Keratinocyte (primary cell): ENCODE results near the gene CEACAM8. TPM values are rescaled to one million over a fixed set of nuclear protein-coding genes. Genes with fewer than 3 reads are reported as not detected.
"Not testable (repeated sequence)": the region's sequence is repeated elsewhere in the genome, so short reads cannot be mapped to it uniquely, and the experiment has no call there.

Experiments
- DNase-seq: peaks from one replicate; pipeline ENCODE4 v3.0.0-alpha.2; 2011; ENCODE audit warnings: low read depth, missing footprints, low spot score
- FAIRE-seq: peaks from 2 replicates; lab custom pipeline; 2011; peaks lifted over from hg19 to GRCh38; lab: Jason Lieb, UNC
- H2AFZ ChIP-seq: 2 replicates; pipeline ENCODE4 v1.6.0; 2012; ENCODE audit warnings: low read length, control low read depth, inconsistent platforms; ENCODE audit not compliant: control insufficient read depth
- H3K27ac ChIP-seq: 2 replicates; pipeline ENCODE4 v1.5.1; 2011; ENCODE audit warnings: low read length; ENCODE audit not compliant: control insufficient read depth, insufficient read depth
- H3K27me3 ChIP-seq: 3 replicates; pipeline ENCODE4 v1.6.0; 2011; ENCODE audit warnings: low read length; ENCODE audit not compliant: control insufficient read depth, insufficient read depth; ENCODE audit errors: extremely low read depth
- H3K36me3 ChIP-seq, 2 experiments: 2 replicates in 1 of 2; 3 replicates in 1 of 2; pipeline ENCODE4 v1.5.1; 2011; ENCODE audit warnings: low read length in 2 of 2, mild to moderate bottlenecking in 1 of 2; ENCODE audit not compliant: control insufficient read depth in 2 of 2, insufficient read depth in 2 of 2; ENCODE audit errors: extremely low read depth in 1 of 2
- H3K4me1 ChIP-seq: 3 replicates; pipeline ENCODE4 v1.5.1; 2011; ENCODE audit warnings: low read length; ENCODE audit not compliant: control insufficient read depth, insufficient read depth; ENCODE audit errors: extremely low read depth
- H3K4me2 ChIP-seq: 3 replicates; pipeline ENCODE4 v1.6.0; 2011; ENCODE audit warnings: low read depth, low read length; ENCODE audit not compliant: control insufficient read depth, insufficient read depth; ENCODE audit errors: extremely low read depth
- H3K4me3 ChIP-seq, 3 experiments: fragments of 200-600 bp in 1 of 3; sonication (generic) in 1 of 3; 2 replicates in 2 of 3; 3 replicates in 1 of 3; pipeline ENCODE4 v1.5.1; 2011 to 2016; ENCODE audit warnings: low read length in 3 of 3, mild to moderate bottlenecking in 3 of 3, control low read depth in 2 of 3, inconsistent platforms in 1 of 3, low read depth in 1 of 3, mixed read lengths in 1 of 3, mixed run types in 1 of 3, moderate library complexity in 1 of 3; ENCODE audit not compliant: control insufficient read depth in 2 of 3, insufficient read depth in 2 of 3; ENCODE audit errors: extremely low read depth in 1 of 3
- H3K79me2 ChIP-seq: 2 replicates; pipeline ENCODE4 v1.6.0; 2012; ENCODE audit warnings: low read length; ENCODE audit not compliant: control insufficient read depth, insufficient read depth
- H3K9ac ChIP-seq: 3 replicates; pipeline ENCODE4 v1.6.0; 2011; ENCODE audit warnings: low read length; ENCODE audit not compliant: control insufficient read depth, insufficient read depth; ENCODE audit errors: extremely low read depth
- H3K9me1 ChIP-seq: 3 replicates; pipeline ENCODE4 v1.6.0; 2011; ENCODE audit warnings: low read length; ENCODE audit not compliant: control insufficient read depth, insufficient read depth; ENCODE audit errors: extremely low read depth
- H3K9me3 ChIP-seq: 2 replicates; pipeline ENCODE4 v1.5.1; 2012; ENCODE audit warnings: low read depth, low read length; ENCODE audit not compliant: control insufficient read depth
- H4K20me1 ChIP-seq: 3 replicates; pipeline ENCODE4 v1.6.0; 2011; ENCODE audit warnings: low read length; ENCODE audit not compliant: control insufficient read depth, insufficient read depth; ENCODE audit errors: extremely low read depth
- EZH2 ChIP-seq: IDR thresholded peaks from one replicate; pipeline ENCODE4 v1.6.1; 2012; ENCODE audit warnings: inconsistent platforms, mild to moderate bottlenecking, low read length, moderate library complexity
- dilution Hi-C: fragments of 300-500 bp; cut with MboI; formaldehyde crosslinking; loops from one replicate; pipeline ENCODE4 v1.7.0; 2020; ENCODE audit warnings: low sequenced_read_pairs; ENCODE audit not compliant: extremely low pct_ligation_motif_present
- polyA plus RNA-seq, 5 experiments: library from polyadenylated mRNA; depleted of rRNA in 3 of 5; stranded (reverse) in 3 of 5; stranded (forward) in 1 of 5; unstranded in 1 of 5; fragments of >200 nt; gene quantifications; 1 replicate in 1 of 5; 2 replicates in 3 of 5; 3 replicates in 1 of 5; pipeline versions ENCODE4 v1.2.1 to v1.2.3, GENCODE V29; 2011 to 2012; ENCODE audit warnings: missing spikeins in 2 of 5, low read depth in 1 of 5, low replicate concordance in 1 of 5
- TF ChIP-seq, protein P1 (sequence below), 3 experiments: IDR thresholded peaks in 1 of 3; conservative IDR thresholded peaks in 1 of 3; optimal IDR thresholded peaks in 1 of 3; 2 replicates in 2 of 3; 3 replicates in 1 of 3; pipeline versions ENCODE3 to v1.5.1; 2011; ENCODE audit warnings: low read length in 3 of 3, mild to moderate bottlenecking in 3 of 3, moderate library complexity in 2 of 3, control low read depth in 1 of 3, inconsistent platforms in 1 of 3; ENCODE audit not compliant: insufficient read depth in 2 of 3; ENCODE audit errors: extremely low read depth in 1 of 3

The CEACAM8 gene
- polyA plus RNA-seq, 1 donor (not counting 4 experiments of a cell fraction or from before 2014, with no cell fraction given): not detected

DNA sequence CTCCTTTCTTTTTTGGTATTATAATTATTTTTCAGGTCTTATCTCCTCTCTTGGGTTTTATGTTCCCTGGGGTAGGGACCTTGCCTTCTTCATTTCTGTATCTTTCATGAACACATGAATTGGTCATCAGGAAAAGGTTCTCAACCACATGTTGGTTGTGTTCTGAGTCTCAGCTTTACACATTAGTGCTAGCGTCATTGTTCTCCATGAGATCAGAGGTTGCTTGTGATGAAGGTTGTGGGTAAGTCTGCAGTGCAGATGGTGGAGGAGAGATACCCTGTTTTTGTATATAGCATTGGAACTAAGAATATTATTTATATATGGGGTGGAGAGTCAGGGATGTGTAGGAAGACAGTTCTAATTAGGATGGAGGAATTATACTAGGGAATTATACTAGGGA, 24.5 kb upstream of the CEACAM8 start:
- Histone ChIP-seq H3K27ac (no peak overlapping the region), H3K4me3 (no peak overlapping the region), H3K36me3 (no peaks in the 10 kb centered on the region), H3K27me3 (peaks cover 8% of the 10 kb centered on the region), H3K79me2 (no peaks in the 10 kb centered on the region), H3K9me3 (no peaks in the 10 kb centered on the region), H4K20me1 (no peaks in the 10 kb centered on the region), H3K9me1 (no peaks in the 10 kb centered on the region), H3K9ac (no peak overlapping the region), H2AFZ (no peak overlapping the region), H3K4me1 (no peaks in the 10 kb centered on the region), H3K4me2 (no peak overlapping the region)
- no peak for TF ChIP-seq EZH2
- TF ChIP-seq, protein P1, sequence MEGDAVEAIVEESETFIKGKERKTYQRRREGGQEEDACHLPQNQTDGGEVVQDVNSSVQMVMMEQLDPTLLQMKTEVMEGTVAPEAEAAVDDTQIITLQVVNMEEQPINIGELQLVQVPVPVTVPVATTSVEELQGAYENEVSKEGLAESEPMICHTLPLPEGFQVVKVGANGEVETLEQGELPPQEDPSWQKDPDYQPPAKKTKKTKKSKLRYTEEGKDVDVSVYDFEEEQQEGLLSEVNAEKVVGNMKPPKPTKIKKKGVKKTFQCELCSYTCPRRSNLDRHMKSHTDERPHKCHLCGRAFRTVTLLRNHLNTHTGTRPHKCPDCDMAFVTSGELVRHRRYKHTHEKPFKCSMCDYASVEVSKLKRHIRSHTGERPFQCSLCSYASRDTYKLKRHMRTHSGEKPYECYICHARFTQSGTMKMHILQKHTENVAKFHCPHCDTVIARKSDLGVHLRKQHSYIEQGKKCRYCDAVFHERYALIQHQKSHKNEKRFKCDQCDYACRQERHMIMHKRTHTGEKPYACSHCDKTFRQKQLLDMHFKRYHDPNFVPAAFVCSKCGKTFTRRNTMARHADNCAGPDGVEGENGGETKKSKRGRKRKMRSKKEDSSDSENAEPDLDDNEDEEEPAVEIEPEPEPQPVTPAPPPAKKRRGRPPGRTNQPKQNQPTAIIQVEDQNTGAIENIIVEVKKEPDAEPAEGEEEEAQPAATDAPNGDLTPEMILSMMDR (optimal IDR thresholded peaks at IDR 0.05 in 1 of 3, IDR thresholded peaks at IDR 0.05 in 1 of 3, conservative IDR thresholded peaks at IDR 0.05 in 1 of 3; ENCODE audit: extremely low read depth in 1 of 3, insufficient read depth in 2 of 3, low read length in 3 of 3): no peak
- dilution Hi-C loops: no loop called here
- DNase-seq: no peak
- no peak for FAIRE-seq

DNA sequence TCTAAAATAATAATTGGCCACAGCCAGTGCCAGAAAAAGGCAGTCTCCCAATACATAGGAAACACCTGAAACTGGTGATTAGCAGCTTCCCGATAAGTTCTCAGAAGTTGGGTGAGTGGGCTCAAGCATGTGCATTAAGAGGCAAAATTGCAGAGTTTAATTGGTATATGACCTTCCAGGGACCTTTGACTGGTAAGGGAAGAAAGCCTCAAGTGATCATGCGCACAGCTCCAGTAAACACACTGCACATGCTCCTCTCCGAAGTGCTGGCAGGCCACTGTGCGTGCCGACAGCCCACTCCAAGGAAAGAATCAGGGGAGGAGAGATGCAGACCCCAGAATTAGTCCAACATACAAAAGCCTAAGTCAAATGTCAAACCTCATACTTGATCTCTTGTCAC, 18.9 kb upstream of the CEACAM8 start:
- Histone ChIP-seq H3K27me3 (peaks cover 18% of the 10 kb centered on the region), H2AFZ (no peak overlapping the region), H3K36me3 (no peaks in the 10 kb centered on the region), H3K9ac (no peak overlapping the region), H4K20me1 (no peaks in the 10 kb centered on the region), H3K79me2 (no peaks in the 10 kb centered on the region), H3K4me2 (no peak overlapping the region), H3K9me3 (no peaks in the 10 kb centered on the region), H3K27ac (no peak overlapping the region), H3K9me1 (no peaks in the 10 kb centered on the region), H3K4me1 (no peaks in the 10 kb centered on the region), H3K4me3 (no peak overlapping the region)
- DNase-seq (no peak), FAIRE-seq (no peak)
- no peak for TF ChIP-seq EZH2
- TF ChIP-seq, protein P1 (optimal IDR thresholded peaks at IDR 0.05 in 1 of 3, IDR thresholded peaks at IDR 0.05 in 1 of 3, conservative IDR thresholded peaks at IDR 0.05 in 1 of 3; ENCODE audit: extremely low read depth in 1 of 3, insufficient read depth in 2 of 3, low read length in 3 of 3): no peak
- dilution Hi-C loops: no loop called here

DNA sequence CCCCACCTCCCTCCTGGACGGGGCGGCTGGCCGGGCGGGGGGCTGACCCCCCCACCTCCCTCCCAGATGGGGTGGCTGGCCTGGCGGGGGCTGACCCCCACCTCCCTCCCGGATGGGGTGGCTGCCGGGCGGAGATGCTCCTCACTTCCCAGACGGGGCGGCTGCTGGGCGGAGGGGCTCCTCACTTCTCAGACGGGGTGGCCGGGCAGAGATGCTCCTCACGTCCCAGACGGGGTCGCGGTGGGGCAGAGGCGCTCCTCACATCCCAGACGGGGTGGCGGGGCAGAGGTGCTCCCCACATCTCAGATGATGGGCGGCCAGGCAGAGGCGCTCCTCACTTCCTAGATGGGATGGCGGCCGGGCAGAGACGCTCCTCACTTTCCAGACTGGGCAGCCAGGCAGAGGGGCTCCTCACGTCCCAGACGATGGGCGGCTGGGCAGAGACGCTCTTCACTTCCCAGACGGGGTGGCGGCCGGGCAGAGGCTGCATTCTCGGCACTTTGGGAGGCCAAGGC, 15.7 kb upstream of the CEACAM8 start:
- H3K36me3 ChIP-seq, FAIRE-seq, H3K9ac ChIP-seq, H2AFZ ChIP-seq, H3K9me3 ChIP-seq, H4K20me1 ChIP-seq, H3K4me3 ChIP-seq, H3K9me1 ChIP-seq, H3K4me1 ChIP-seq, H3K4me2 ChIP-seq, H3K79me2 ChIP-seq, DNase-seq, H3K27ac ChIP-seq, dilution Hi-C loops: not testable (repeated sequence)
- H3K27me3 ChIP-seq: peaks cover 16% of the 10 kb centered on the region
